Adrenal gland (tissue), 5 donors: ENCODE data around the gene PRKCE.

Experiments used
- CTCF ChIP-seq, 6 experiments: fragments of 450-650 bp in 4 of 6; fragments of 200-600 bp in 2 of 6; sonication (generic) in 1 of 6; IDR thresholded peaks; 1 replicate in 5 of 6; 2 replicates in 1 of 6; pipeline versions ENCODE4 v1.5.1 to v1.8.0; 2016 to 2021; ENCODE audit warnings: antibody characterized with exemption in 6 of 6, mild to moderate bottlenecking in 2 of 6, moderate library complexity in 1 of 6
- POLR2A ChIP-seq, 2 donors: fragments of 450-650 bp; IDR thresholded peaks; one replicate each; pipeline ENCODE4 v1.6.1; 2017; ENCODE audit warnings: antibody characterized with exemption in 2 of 2, mild to moderate bottlenecking in 2 of 2, moderate library complexity in 1 of 2
- donor health status: DM: no; HTN: no; CAD: no.

GRCh38 chr2:45637440-45637839 lies 14.0 kb upstream of the PRKCE start:
- TF ChIP-seq CTCF (IDR thresholded peaks at IDR 0.05) (no peak), POLR2A (IDR thresholded peaks at IDR 0.05) (no peak)
